ENCODE results near the gene MRLN. TPM values are rescaled to one million over a fixed set of nuclear protein-coding genes. Genes with fewer than 3 reads are reported as not detected.

The MRLN gene
- total and polyA plus RNA-seq, 2 of the 8 experiments (the other 6 are each of a cell fraction or from before 2014, with no cell fraction given) = 0.21 TPM; not detected in 1

- FAIRE-seq = no peak
These were observed 47.3 kb downstream of the MRLN start for GRCh38 chr10:59705931-59706330.

More at GRCh38 chr10:59705931-59706330, 47.3 kb downstream of the MRLN start:
- TF ChIP-seq RFX5 (IDR thresholded peaks at IDR 0.05; ENCODE audit: borderline replicate concordance, low read depth, low read length) (no peak), RAD21 (IDR thresholded peaks at IDR 0.05 in 1 of 2, conservative IDR thresholded peaks at IDR 0.05 in 1 of 2; ENCODE audit: low read depth in 2 of 2, low read length in 2 of 2) (no peak), RXRA (IDR thresholded peaks at IDR 0.05; ENCODE audit: insufficient read depth, low read depth, low read length) (no peak), MAX (IDR thresholded peaks at IDR 0.05) (no peak), CTCF (IDR thresholded peaks at IDR 0.05; ENCODE audit: control extremely low read depth in 1 of 3, insufficient read depth in 1 of 3, low read depth in 1 of 3, low read length in 3 of 3) (no peak), KDM4A (IDR thresholded peaks at IDR 0.05; ENCODE audit: low read depth, low read length, severe bottlenecking) (no peak), HDAC6 (IDR thresholded peaks at IDR 0.05; ENCODE audit: low read depth, low read length) (no peak)
- Histone ChIP-seq H3K79me2 (ENCODE audit: control insufficient read depth in 1 of 2, insufficient read depth in 2 of 2, low read length in 2 of 2) (peaks cover 0 to 14% of the 10 kb centered on the region in 2 experiments; a peak in 1 of 4 replicates), H2AK5ac (ENCODE audit: low read depth, low read length) (no peak overlapping the region), H2BK15ac (ENCODE audit: low read length) (no peak overlapping the region), H2BK12ac (ENCODE audit: low read depth, low read length) (no peak overlapping the region), H4K5ac (ENCODE audit: insufficient read length, low read depth, low read length) (no peak overlapping the region), H3K4me2 (ENCODE audit: insufficient read depth in 1 of 2, low read depth in 2 of 2, low read length in 2 of 2) (0 out of 4 replicates have a peak overlapping the region, but pooled peaks of 1 of the 2 experiments have one; percentile 5), H3K4ac (replicated peaks; ENCODE audit: insufficient read length, low read depth, low read length) (no peak overlapping the region), H4K91ac (replicated peaks; ENCODE audit: insufficient read length, low read length) (no peak overlapping the region), H3K27me3 (replicated peaks in 1 of 4; ENCODE audit: control insufficient read depth in 3 of 4, extremely low read depth in 1 of 4, insufficient read depth in 3 of 4, low read length in 3 of 4) (peaks cover 0 to 12% (median 8%) of the 10 kb centered on the region in 4 experiments; a peak in 5 of 7 replicates), H3K56ac (replicated peaks; ENCODE audit: insufficient read length, low read depth, low read length) (no peak overlapping the region), H3K79me1 (ENCODE audit: low read depth, low read length) (no peaks in the 10 kb centered on the region; the same call in 1 of the 2 replicates), H2AFZ (ENCODE audit: low read length) (no peak overlapping the region), H3K18ac (ENCODE audit: extremely low read depth, low read length) (no peak overlapping the region), H3K36me3 (ENCODE audit: control insufficient read depth in 2 of 4, insufficient read depth in 4 of 4, low read length in 3 of 4) (0 out of 8 replicates have a peak, but pooled peaks cover 0 to 2% (median 0%) of the 10 kb centered on the region in 4 experiments), H3K9me3 (ENCODE audit: insufficient read depth in 2 of 2, low read depth in 1 of 2, low read length in 1 of 2) (no peaks in the 10 kb centered on the region), H3K23me2 (ENCODE audit: low read depth, low read length) (peaks cover 15% of the 10 kb centered on the region; the same call in 1 of the 2 replicates), H3K9ac (replicated peaks in 1 of 4; ENCODE audit: extremely low read depth in 1 of 4, low read depth in 3 of 4, low read length in 3 of 4) (no peak overlapping the region), H2BK120ac (replicated peaks; ENCODE audit: low read depth, low read length) (no peak overlapping the region), H3K23ac (ENCODE audit: insufficient read length) (no peak overlapping the region), H3K27ac (ENCODE audit: low read depth, low read length) (no peak overlapping the region), H4K20me1 (replicated peaks in 1 of 2; ENCODE audit: control insufficient read depth in 1 of 2, insufficient read depth in 2 of 2, low read length in 2 of 2) (no peaks in the 10 kb centered on the region), H3K4me1 (replicated peaks in 1 of 4; ENCODE audit: control insufficient read depth in 3 of 4, insufficient read depth in 4 of 4, low read length in 3 of 4) (peaks cover 0 to 9% (median 6%) of the 10 kb centered on the region in 4 experiments; a peak in 4 of 7 replicates), H2BK5ac (ENCODE audit: low read depth, low read length) (no peak overlapping the region), H2BK20ac (ENCODE audit: low read length) (no peak overlapping the region), H4K8ac (ENCODE audit: extremely low read depth, insufficient read depth, low read length) (no peak overlapping the region), H3K14ac (ENCODE audit: insufficient read length) (no peak overlapping the region), H3K4me3 (ENCODE audit: extremely low read depth in 1 of 4, insufficient read depth in 2 of 4, low read depth in 3 of 4, low read length in 4 of 4) (peak overlapping the region in 1 of 4 experiments; percentile 8; a peak in 1 of 8 replicates)
- no peak for DNase-seq (ENCODE audit: low read depth in 1 of 2, low spot score in 2 of 2)
- POLR2A ChIA-PET (ENCODE audit: partially characterized antibody) = no interaction called here
- CTCF ChIA-PET (ENCODE audit: partially characterized antibody) = interaction anchor here (0.9 to 1.2 kb wide), 2 partner anchors 80 to 202 kb away, joined by 3 read pairs; no protein-coding TSS in a partner anchor

Measured in H1 (cell line).